Head of caudate nucleus (tissue), 42 donors: ENCODE measurements around the gene CBY2.

Experiments used
- DNase-seq, 42 donors: peaks; one replicate each; pipeline versions ENCODE4 v3.0.0 to v3.0.0-alpha.2; 2020 to 2021; ENCODE audit warnings: mixed read lengths in 7 of 42
- intact Hi-C: fragments of 100-400 bp; cut with DNase I; formaldehyde crosslinking; loops from one replicate; pipeline ENCODE4 v1.15.0; 2022

CBY2 gene

DNA sequence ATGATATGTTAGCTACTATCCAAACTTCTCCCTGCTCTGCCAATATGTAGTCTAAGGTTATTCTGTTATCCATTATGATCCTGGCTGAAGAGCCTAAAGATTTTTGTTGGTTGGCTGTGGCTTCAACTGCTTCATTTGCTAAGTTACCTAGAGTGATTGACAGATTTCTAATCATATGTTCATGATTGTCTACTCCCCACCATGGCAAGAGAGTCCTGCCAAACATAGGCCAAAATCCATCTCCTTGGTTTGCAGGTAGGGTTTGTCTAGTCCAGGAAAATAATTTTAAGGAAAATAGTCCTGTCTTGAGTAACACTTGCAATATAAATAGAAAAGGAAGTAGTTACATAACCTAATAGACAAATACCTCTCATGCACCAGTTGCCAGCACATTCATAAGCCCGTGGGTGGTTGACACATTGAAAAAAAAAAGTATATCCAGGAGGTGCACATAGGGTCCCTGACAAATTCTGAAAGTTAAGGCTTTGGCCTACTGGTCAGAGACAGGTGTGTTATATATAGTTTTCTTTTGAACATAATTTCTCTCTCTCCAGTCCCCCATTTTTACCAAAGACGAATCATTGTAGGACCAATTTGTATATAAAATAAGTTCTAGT is 5.4 kb upstream of the CBY2 start:
- intact Hi-C loops, result no loop called here
- DNase-seq, result no peak

DNA sequence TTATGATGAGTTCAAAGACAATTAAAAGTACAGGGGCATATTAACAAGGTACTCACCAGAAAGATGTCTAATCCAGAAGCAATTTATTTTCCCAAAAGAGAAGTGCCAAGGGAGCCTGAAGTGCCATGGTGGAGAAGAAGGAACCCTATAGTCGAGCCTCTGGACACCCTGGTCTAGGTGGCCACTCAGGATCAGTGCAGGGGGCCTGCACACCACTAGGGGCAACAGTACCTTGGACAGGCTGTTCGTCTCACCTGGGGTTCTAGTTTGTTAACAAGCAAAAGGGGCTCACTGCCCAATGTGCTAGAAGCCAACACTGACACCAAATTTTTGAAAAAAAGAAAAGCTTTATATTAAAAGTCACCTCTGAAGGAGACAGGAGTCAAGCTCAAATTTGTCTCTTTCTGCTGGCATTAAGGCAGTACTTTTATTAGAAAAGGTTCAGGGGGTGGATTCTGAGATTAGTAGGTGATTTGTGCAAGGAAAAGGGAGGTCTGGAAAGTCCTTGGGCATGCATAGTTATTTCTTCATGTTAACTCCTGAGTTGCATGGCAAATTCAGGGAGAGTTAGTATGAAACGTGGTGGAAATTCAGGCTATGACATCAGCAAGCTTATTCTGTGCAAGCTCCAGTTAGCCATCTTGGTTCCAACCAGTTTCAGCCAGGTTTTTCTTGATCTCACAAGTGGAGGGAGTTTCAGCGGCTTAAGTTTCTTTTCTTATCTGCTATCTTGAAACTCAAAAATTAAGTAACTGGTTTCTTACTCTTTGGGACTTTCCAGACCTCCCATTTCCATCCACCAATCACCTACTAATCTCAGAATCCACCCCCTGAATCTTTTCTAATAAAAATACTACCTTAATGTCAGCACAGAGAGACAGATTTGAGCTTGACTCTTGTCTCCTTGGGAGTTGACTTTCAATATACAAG is 884 bp upstream of the CBY2 start:
- no peak for DNase-seq
- intact Hi-C loops, result no loop called here

DNA sequence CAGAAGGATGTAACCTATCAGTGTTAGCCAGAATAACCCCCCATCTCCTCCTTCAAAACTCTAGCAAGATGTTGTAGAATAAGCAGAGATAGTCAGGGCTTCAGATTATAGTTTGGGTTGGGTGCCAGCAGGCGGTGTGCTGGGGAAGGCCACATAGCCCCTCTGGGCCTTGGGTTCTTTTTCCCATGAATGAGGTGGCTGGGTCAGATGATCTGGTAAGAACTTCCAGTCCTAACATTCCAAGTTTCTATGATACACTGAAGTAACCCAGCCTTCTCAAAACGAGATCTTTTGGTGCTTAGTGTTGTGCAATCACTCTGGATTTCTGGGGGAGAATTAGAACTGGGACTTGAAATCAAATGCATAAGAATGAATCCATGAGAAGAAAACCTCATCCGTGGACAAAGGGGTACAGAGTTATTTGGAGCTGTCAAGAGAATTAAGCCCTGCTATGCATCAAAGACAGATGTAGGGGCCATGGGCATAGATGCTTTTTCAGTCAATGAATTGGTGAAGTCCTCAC is 810 bp downstream of the CBY2 start:
- DNase-seq, result no peak
- intact Hi-C loops, result no loop called here

DNA sequence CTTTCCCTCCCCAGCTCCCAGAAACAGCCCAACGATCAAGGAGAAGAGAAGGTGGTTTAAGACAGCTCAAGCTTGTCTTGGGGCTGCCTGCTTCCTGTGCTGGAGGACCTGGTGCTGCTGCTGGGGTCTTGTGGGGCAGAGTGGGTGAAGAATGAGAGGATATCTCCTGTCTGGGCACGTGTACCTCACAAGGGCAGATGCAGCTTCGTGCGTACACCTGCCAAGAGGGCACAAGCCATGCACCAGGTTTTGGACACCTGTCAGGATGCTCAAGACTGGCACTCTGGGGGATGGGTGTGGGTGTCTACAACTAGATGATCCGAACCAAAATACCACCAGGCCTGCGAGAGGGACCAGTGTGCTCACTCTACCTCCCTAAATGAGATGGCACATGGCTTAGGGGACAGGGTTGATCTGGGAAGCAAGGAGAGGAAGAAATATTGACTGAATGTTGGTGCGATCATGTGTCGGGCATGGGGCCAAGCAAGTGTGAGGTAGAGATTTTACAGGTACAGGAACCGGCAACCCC is 2.2 kb downstream of the CBY2 start:
- intact Hi-C loops, result no loop called here

DNA sequence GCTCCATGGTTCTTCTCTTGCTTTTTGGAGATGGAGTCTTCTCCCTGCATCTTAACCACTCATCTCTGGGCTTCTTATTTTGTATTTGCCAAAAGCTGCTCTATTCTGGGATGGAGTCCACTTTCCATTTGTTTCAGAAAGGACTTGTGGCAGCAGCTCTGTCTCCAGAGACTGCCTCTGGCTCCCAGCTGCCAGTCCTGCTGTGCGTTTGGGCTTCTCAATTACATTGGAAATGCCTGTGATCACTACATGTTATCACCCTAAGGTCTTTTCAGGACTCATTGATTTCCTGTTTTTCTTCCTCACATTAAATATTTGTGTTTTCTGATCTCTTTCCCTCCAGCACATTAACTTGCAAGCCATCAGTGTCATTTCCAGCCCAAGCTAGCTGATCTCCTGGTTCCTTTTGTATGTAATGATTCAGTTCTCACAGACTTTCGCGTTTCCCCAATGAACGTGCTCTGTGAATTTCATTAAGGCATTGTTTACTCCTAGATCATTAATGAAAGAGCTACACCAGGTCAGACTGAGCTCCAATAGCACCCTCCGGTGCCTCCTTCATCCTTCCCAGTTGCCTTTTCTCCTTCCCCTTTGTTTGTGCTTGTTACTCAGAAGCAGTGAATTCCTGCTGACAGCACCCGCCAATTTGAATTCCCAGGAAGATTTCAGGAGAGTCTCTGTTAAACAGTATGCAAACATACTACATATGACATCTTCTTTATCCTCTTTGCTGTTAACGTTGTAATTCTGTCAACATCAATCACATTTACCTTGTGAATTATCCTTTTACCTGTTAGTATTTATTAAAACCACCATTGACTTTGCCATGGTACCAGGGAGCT is 3.0 kb downstream of the CBY2 start:
- no peak for DNase-seq
- intact Hi-C loops, result no loop called here

More for the DNA sequence above, 2.2 kb downstream of the CBY2 start:
- peak in 1 of 42 donors; percentile 18 for DNase-seq

DNA sequence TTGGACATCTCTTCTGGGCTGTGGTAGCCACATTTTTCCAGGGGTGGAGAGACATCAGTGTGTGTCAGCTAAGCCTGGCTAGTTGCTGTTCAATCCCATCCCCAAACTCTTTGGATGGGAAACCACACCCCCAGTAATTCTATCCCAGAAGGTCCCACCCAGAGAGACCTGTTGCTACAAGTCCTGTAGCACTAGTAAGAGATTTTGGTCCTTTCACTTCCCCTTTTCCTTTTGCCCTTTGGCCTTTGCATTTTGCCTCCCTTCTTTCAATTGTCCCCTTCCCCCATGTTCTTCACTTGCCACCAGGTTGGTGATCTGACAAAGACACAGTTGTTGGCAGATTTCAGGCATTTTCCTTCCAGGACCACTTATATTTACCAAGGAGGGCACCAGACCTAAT is 3.8 kb downstream of the CBY2 start:
- intact Hi-C loops, result no loop called here
- no peak for DNase-seq

DNA sequence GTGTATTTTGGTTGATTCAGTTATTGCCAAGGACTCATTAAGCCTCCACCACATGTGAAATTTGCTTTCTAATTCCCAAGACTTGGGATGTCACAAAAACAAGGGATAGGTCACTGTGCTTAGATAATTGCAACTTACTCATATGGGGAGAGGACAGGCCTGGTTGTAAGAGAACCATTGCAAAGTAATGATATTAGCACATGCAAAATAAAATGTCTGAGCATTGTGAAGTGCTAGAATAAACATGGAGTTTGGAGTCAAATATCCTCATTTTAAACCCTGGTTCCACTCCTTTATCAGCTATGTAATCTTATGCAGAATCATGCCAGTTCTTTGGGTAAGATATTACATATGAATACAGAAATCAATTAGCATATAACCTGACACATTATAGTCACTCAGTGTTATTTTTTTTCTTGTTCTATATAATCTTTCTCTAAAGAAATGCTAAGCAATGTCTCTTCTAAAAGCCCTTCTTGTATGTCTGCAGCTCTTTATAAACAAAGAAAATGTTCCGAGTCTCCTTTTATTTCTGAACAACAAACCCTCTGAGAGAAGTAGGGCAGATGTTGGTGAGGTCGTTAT is 5.5 kb downstream of the CBY2 start:
- no peak for DNase-seq
- intact Hi-C loops, result no loop called here

DNA sequence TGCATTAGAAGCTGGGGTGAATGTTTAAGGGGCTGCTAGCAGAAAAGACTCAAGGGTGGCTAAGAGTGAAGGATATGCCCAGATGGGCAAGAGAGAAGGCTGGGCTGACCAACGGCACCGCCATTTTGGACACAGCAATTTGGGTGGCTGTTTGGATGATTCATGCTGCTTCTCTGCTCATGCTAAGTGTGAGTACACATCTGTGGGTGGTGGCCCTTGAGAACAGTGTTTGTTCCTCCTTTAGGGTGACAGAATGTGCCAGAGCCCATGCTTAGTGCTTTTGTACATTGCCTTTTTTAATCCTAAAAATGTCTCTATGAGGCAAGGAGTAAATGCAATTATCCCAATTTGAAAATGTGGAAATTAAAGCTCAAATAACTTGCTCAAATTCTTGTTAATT is 9.8 kb downstream of the CBY2 start:
- no peak for DNase-seq

DNA sequence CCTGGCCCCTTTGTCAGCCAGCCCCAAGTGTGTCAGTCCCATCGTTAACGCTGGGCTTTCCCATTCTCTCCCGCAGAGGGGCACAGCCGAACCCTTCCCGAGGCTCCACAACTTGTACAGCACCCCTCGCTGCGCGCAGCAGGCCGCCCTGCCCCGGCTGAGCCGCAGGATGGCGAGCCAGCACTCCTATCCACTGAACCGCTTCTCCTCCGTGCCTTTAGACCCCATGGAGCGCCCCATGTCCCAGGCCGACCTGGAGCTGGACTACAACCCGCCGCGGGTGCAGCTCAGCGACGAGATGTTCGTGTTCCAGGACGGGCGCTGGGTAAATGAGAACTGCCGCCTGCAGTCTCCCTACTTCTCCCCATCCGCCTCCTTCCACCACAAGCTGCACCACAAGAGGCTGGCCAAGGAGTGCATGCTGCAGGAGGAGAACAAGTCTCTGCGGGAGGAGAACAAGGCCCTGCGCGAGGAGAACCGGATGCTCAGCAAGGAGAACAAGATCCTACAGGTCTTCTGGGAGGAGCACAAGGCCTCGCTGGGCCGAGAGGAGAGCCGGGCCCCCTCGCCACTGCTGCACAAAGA is 11.1 kb downstream of the CBY2 start:
- intact Hi-C loops, result no loop called here
- DNase-seq, result no peak

More for the DNA sequence above, 9.8 kb downstream of the CBY2 start:
- intact Hi-C loops, result no loop called here

DNA sequence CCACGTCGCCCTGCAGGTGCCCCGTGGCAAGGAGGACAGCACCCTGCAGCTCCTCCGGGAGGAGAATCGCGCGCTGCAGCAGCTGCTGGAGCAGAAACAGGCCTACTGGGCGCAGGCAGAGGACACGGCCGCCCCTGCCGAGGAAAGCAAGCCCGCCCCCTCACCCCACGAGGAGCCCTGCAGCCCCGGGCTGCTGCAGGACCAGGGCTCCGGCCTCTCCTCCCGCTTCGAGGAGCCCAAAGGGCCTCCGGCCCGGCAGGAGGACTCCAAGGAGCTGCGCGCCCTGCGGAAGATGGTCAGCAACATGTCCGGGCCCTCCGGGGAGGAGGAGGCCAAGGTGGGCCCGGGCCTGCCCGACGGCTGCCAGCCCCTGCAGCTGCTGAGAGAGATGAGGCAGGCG is 11.6 kb downstream of the CBY2 start:
- intact Hi-C loops, result no loop called here
- no peak for DNase-seq

DNA sequence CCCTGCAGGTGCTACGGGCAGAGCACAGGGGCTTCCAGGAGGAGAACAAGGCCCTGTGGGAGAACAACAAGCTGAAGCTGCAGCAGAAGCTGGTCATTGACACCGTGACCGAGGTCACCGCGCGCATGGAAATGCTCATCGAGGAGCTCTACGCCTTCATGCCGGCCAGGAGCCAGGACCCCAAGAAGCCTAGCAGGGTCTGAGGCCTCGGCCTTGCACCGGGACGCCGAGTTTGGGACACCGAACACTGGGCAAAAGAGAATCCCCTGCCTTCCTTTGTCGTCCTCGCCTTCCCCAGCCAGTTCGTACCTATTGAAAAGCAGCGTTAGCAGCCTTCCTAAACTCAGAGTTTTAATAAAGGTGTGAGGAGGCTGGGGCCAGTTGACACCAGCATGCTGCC is 12.1 kb downstream of the CBY2 start:
- no peak for DNase-seq
- intact Hi-C loops, result no loop called here

DNA sequence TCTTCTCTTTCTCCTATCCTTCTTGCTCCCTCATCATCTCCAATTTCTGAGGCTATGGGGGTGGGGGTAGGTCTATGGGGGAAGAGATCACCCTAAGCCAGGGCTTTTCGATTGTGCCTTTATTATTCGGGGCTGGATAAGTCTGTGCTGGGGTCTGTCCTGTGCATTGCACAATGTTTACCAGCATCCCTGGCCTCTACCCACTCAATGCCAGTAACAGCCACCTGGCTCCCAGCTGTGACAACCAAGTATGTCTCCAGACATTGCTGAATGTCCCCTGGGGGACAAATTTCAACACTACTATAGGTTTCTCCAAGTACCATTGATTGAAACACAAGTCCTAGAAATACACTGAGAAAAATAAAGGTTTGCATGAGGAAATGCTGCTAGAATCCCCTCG is 13.2 kb downstream of the CBY2 start:
- no peak for DNase-seq
- intact Hi-C loops, result no loop called here

DNA sequence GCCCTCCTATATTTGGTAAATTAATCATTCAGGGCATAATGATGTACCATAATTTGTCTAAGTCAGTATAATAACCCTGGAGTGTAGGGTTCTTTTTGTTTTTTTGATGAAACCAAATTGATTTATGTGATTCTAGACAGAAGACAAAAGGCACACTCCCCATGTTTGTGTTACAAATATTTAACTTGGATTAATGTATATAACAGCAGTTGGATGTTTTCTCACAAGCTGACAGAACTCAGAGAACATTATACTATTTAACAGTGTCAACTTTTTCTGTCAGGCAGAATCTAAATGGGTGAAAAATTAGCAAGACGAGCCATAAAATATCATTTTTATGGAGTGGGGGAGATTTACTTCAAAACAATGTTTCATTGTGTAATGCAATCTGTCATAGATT is 15.2 kb downstream of the CBY2 start:
- intact Hi-C loops, result no loop called here
- DNase-seq, result no peak

DNA sequence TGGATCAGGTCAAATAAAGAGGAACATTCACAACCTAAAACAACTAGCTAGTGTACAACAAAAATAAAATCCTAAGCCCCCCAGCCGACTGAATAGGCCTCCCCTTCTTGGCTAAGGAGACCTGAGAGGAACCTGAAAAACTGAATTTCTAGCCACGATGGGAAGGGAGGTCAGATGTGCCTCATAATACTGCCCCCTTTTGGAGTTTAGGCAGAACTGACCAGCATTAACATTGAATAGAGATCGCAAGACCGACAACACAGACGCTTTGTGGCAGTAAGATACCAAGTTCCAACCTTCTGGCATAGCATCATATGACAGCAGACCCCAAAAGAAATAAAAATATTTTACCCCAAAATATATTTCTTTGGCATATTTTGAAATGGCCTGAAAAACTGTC is 15.9 kb downstream of the CBY2 start:
- intact Hi-C loops, result no loop called here
- DNase-seq, result peak in 1 of 42 donors; percentile 22

DNA sequence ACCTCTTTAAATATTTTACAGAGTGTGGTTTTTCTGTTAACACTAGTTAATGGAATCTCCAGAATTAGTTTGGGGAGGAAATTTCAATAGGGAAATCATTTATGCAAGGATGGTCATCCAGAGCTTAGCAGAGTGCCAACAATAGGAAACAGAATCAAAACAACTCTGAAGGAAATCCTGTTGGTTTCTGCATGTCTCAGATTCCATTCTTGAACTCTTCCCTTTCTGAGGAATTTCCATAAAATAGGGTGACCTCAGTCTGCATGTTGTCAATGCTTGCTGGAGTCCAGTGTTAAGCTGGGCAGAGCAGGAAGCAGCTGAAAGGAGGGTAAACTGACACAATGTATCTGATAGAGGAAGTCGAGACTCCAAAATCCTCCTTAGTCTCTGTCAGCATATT is 16.9 kb downstream of the CBY2 start:
- DNase-seq, result no peak
- intact Hi-C loops, result no loop called here

DNA sequence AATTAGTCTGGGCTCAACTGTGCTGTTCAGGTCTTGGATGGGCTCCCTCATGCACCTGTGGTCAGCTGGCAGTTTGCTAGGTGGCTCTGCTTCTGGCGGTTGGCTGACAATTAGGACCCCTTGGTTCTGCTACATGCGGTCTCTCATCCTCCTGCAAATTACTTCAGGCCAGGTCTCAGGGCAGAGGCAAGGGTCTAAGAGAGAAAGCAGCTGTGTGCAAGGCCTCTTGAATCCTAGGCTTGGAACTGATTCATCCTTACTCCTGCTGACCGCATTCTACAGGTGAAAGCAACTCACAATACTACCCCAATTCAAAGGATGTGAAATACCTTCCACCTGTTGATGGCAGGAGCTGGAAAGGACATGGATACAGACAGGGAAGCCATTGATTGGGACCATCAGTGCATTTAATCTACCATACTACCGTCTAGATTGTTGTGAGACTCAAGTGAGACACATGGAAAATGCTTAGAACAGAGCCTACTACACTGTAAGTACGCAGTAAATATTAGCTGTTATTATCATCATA is 19.1 kb downstream of the CBY2 start:
- intact Hi-C loops, result no loop called here
- no peak for DNase-seq

DNA sequence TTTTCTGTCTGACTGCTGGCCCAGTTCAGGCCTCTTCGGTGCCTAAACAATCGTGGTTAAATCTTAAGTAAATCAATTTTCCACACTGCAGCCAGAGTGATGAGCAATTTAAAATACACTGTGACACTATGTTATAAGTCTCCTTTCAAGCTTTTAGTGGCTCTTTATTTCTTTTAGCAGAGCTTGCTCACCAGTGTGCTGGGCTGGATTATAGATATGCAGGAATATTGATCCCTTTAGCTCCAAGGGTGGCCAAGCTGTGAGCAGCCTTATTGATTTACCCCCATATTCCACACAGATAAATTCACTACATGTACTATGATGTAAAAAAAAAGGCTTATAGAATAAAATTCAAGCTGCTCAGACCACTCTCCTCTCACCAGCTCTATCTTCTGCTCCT is 21.7 kb downstream of the CBY2 start:
- DNase-seq, result no peak
- intact Hi-C loops, result no loop called here

DNA sequence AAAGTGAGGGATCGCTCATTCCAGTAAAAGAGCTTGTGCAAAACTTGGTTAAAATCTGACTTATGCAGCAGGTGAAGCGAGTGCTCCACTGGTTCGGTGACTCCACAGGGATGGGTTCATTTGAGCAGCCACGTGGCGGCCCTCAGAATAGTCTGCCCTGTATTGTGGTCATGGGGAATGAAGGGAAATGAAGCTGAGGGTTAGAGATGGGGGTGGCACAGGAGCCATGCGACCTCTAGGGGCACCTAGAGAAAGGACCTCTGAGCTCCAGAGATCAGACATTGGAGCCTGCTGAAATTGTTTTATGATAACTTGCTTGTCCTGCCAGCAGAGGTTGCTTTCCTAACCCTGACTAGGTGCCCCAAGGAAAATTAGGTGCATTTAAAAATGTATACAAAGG is 26.6 kb downstream of the CBY2 start:
- intact Hi-C loops, result no loop called here
- no peak for DNase-seq

DNA sequence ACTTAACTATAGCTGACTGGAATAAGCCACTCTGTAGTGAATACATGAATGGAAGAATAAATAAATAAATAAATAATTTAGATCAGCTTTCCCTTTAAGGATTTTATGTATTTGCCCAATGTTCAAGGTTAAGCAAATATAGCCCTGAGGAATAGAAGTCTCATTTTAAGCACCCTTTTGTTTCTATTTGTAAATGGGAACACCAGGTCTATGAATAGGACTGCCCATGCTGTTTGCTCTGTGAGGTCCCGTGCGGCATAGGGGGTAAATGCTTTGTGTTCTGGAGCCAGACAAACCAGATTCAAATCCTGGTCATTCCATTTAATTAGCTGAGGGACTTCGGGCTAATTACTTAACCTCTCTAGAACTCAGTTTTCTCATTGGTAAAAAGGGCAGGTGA is 29.3 kb downstream of the CBY2 start:
- DNase-seq, result no peak
- intact Hi-C loops, result no loop called here
